ENCODE results near the gene CLPSL2.
"Not testable (repeated sequence)": the region's sequence is repeated elsewhere in the genome, so short reads cannot be mapped to it uniquely, and the experiment has no call there.

The CLPSL2 gene

GRCh38 chr6:35776364-35777215, at the start of gene CLPSL2:
Gene CLPSL2, plus strand, starts transcription at chr6:35776598. Its CDS starts 21 bp downstream, at chr6:35776619.
- no peak for DNase-seq

- peak in 45 of 51 donors; percentile 44 to 98 (median 79) for DNase-seq
Measured at GRCh38 chr6:35727231-35727934, 49.0 kb upstream of the CLPSL2 start.

DNA sequence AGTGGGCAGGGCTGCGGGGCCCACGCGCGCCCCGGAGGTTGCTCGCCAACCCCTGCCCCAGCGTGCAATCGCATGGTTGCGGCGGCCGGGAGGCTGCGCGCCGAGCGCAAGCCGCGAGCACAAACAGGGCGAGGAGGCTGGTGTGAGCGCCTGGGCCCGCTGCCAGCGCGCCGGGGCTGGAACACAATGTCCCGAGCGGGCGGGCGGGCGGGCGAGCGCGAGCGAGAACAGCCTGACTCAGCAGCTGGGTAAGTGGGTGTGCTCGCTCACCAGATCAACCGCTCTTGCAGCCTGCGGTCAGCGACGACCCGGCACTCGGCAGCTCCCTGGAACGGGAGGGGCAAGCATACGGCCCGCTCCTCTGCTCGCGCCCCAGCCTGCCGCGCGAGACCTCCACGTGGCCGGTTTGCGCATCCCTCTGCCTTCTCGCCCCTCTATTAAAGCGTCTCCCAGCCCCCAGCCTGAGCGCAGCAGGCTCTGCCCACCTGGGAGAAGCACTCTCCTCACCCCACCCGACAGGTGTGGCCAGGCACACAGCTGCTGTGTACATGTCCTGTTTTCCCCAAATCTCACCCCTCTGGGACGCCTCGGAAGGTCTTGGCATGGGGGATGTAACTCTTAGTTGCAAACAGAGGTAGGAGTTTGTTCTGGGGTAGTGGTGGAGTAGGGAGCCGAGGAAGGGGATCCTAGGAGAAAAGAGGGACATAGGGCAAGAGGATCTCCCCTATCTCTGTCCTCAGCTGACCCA, 48.3 kb upstream of the CLPSL2 start:
- DNase-seq, result peak; percentile 64 to 98 (median 88)

DNA sequence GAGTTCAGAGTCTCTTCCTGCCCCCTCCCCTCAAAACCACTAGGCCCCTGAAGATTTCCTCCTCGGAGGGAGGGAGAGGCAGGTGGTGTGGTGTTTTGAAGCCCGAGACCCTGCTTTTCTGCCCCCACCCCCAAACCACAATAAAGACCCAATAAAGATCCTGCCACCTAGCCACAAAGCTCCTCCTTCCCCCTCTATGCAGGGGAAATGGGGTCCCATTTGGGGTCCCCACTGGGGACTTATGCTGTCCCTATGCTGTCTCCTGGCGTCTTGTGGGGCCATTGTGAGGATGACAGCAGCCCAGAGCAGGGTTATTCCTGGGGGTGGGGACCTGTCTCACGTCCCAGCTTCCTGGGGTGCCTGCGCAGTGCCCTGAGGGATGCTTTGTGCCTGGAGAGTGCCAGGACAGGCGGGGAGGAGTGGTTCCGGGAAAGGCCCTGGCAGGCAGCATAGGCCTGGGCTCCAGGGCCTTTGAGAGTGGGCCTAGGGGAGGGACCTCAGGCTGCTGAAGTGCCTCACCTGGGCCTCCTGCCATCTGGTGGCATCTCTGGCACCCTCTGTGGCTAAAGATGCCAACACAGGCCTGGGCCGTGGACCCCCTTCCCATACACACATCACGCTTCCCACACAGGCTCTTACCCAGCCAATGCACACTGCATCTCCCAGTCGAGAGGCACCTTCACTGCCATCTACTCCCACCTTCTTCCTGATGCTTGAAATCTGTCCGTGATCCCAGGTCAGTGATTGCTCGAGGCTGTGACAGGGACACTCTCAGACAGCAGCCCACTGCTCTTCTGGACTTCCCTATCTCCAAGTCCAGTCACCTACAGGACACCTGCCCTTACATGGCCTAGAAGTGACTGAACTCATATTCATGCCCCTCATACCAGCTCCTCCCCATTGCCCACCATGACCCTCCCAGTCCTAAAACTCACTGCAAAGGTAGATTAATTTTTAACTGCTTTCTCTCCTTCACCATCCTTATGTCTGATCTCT, 47.4 kb upstream of the CLPSL2 start:
- DNase-seq, result peak in 31 of 51 donors; percentile 8 to 69 (median 36)

DNA sequence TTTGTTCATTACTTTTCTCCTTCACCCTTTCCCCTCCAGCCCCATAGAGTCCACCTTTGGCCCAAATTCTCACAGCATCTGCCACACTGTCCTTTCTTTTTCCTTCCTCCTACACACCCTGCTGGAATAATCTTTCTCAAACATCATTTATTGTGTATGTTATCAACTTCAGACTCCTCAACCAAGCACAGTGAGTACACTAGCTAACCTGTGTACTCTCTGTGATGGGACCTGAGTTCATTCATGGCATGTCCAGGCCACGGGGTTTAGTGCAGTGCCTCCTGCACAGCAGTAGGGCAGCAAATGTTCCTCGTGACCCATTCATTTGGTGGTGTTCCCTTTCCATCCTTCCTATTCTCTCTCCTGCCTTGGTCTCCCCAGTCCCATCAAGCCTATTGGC, 46.7 kb upstream of the CLPSL2 start:
- DNase-seq, result peak in 2 of 51 donors; percentile 51 to 59

- no peak for DNase-seq
Measured at GRCh38 chr6:35730745-35731413, 45.5 kb upstream of the CLPSL2 start.

DNA sequence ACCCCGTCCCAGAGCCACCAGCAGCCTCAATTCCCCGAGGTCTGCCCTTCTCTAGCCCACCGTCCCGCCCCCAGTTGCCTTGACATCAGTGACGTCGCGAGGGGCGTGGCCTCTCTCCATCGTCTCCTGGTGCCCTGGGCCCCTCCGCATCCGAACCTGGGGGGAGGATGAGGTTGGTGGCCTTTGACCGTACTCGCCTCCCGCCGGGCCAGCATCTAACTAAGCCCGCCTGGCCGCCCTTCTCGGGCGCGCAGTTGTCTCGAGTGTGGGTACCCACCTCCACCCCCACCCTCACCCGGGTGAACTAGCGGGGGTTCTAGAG, 45.0 kb upstream of the CLPSL2 start:
- DNase-seq, result peak; percentile 58 to 96 (median 91)

DNA sequence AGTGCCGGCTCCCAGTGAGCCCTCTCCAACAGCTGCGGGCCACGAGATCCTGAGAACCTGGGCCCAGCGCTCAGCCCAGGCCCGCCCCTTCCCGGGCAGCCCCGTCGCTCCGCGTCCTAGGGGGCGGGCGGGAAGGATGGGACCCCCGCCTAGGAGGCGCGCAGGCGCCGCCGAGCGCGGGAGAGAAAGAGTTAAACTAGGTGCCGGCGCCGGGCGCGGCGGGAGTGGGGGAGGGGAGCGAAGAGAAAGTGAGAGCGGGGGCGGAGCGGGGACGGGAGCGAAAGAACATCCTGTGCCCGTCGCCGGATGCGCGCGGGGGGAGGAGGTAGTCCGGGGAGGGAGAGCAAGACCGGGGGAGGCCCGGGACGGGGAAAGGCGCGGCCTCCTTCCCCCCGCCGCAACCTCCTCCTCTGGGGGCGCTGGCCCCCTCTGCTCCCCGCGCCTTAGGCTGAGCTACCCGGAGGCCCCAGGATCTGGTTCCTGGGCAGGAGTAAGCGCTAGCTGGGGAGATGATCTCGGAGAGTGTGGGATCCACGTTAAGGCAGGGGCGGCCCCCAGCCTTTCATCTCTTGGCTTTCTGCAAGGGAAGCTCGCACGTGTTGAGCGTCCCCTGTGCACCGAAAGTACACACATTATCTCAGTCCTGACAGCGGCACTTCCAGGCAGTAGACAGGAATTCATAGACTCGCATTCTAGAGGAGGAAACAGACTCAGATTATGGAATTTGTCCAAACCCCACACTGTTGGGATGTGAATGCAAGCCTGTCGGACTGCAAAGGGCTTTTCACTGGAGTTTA, 44.5 kb upstream of the CLPSL2 start:
- DNase-seq, result peak; percentile 61 to 95 (median 82)

- no peak for DNase-seq
Measured at GRCh38 chr6:35733633-35734032, 42.8 kb upstream of the CLPSL2 start.

- DNase-seq, result not testable (repeated sequence)
Measured at GRCh38 chr6:35734319-35734718, 42.1 kb upstream of the CLPSL2 start.

DNA sequence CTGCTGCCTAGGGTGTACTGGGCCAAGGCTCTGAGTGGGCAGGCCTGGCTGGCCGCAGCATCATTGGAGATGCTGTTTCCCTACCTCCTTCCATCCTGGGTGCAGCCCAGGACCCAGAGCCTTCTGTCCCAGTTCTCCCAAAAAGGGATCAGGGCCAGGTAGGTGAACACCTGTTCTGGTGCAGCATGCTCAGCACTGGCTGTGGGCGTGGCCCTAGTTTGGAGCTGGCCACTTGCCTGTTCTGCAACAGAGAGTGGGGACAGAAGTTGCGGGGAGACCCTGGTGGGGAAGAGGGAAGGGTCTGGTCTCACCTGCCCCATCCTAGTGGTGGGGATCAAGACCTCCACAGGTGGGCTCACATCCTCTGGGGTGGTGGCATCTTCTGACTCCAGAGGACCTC, 40.9 kb upstream of the CLPSL2 start:
- DNase-seq, result no peak

- DNase-seq, result peak in 46 of 51 donors; percentile 9 to 84 (median 52)
Measured at GRCh38 chr6:35736253-35736894, 40.0 kb upstream of the CLPSL2 start.

- no peak for DNase-seq
Measured at GRCh38 chr6:35736982-35737412, 39.4 kb upstream of the CLPSL2 start, which contains the start of gene ARMC12. Gene ARMC12, plus strand, starts transcription at chr6:35737032. Its CDS starts 77 bp downstream, at chr6:35737109.

DNA sequence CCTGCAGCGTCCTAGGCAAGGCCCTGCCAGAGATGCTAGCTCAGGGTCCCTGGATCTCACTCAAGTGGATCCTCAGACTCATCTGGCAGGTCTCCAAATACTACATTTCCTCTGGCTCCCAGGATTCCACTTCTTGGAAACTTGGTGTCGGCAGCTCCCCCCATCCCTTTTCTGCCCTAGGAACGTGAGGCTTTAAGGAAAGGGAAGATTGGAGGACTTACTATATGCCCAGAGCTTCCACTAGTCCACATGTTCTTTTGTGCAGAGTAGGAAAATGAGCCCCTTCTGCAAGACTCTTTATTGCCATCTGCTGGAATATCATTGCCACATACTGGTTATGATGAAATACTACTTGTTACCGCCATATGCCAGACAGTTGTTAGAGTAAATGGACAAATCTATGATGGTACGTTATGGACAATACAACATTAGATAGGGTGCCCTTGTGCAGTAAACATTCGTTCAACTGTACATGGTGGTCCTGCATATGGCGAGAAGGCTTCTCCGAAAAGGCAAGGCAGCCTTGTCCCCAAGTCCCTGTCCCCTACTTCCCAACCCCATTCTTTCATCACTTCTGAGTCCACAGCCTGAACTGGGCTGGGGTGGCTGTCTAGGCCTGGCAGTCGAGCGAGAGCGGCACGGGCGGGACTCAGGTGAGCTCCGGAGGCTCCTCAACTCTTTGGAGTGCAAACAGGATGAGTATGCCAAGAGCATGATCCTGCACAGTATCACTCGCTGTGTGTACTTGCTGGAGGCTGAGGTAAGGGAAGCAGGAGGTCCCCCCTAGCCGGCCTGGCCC, 38.8 kb upstream of the CLPSL2 start:
- DNase-seq, result peak in 8 of 51 donors; percentile 5 to 75 (median 15)

GRCh38 chr6:35739645-35740524, 36.5 kb upstream of the CLPSL2 start:
- DNase-seq, result no peak

GRCh38 chr6:35742842-35743241, 33.6 kb upstream of the CLPSL2 start:
- no peak for DNase-seq

DNA sequence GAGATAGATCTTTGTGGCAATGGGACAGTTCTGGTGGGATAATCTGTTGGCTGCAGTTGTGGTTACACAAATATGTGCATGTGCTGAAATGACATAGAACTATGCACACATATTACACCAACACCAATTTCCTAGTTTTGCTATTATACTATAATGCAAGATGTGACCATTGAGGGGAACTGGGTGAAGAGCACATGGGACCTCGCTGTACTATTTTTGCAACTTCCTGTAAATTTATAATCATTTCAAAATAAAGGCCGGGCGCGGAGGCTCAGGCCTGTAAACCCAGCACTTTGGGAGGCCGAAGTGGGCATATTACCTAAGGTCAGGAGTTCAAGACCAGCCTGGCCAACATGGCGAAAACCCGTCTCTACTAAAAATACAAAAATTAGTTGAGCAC, 30.9 kb upstream of the CLPSL2 start:
- no peak for DNase-seq

All from hypothalamus (tissue), 51 donors.